Cerebellar nuclear complex (tissue), 1 donor: ENCODE results near the gene LRP4.
"Not testable (repeated sequence)": the region's sequence is repeated elsewhere in the genome, so short reads cannot be mapped to it uniquely, and the experiment has no call there.

Experiments
- DNase-seq, 2 experiments: peaks; one replicate each; lab custom pipeline; 2025; lab: John Stamatoyannopoulos, UW

LRP4 gene, protein sequence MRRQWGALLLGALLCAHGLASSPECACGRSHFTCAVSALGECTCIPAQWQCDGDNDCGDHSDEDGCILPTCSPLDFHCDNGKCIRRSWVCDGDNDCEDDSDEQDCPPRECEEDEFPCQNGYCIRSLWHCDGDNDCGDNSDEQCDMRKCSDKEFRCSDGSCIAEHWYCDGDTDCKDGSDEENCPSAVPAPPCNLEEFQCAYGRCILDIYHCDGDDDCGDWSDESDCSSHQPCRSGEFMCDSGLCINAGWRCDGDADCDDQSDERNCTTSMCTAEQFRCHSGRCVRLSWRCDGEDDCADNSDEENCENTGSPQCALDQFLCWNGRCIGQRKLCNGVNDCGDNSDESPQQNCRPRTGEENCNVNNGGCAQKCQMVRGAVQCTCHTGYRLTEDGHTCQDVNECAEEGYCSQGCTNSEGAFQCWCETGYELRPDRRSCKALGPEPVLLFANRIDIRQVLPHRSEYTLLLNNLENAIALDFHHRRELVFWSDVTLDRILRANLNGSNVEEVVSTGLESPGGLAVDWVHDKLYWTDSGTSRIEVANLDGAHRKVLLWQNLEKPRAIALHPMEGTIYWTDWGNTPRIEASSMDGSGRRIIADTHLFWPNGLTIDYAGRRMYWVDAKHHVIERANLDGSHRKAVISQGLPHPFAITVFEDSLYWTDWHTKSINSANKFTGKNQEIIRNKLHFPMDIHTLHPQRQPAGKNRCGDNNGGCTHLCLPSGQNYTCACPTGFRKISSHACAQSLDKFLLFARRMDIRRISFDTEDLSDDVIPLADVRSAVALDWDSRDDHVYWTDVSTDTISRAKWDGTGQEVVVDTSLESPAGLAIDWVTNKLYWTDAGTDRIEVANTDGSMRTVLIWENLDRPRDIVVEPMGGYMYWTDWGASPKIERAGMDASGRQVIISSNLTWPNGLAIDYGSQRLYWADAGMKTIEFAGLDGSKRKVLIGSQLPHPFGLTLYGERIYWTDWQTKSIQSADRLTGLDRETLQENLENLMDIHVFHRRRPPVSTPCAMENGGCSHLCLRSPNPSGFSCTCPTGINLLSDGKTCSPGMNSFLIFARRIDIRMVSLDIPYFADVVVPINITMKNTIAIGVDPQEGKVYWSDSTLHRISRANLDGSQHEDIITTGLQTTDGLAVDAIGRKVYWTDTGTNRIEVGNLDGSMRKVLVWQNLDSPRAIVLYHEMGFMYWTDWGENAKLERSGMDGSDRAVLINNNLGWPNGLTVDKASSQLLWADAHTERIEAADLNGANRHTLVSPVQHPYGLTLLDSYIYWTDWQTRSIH (N-terminal part only)

DNA sequence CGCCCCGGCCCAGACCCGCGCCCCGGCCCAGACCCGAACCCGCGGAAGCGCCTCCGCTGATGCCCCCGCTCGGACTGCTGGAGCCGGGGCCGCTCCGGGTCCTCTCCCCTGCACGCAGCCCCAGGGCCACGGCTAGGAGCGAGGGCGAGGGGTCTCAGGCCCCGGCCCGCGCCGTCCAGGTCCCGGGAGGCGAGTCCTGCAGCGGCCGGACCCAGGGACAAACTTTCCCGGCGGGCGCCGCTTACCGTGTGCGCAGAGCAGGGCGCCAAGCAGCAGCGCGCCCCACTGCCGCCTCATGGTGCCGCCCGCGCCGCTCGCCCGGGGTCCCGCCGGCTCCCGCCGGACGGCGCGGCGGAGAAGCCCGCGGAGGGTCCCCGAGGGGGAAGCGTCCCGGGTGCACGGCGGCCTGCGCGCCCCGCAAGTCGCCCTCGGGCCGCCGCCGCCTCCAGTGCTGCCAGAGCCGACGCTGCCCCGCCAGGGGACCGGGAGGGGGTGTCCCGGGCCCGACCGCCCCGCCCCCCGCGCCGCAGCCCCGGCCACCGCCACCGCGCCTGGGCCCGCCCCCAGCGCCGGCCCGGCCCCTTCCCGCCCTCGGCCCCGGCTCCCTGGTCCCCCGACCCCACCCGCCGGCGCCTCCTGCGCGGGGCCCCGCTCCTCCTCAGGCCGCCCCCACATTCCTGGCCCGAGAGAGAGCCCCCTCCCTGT, at the start of gene LRP4:
Gene LRP4 (minus strand): TSS at position 468 of the 705 bp plus-strand sequence. CDS start 171 bp downstream, at position 297.
- DNase-seq: no peak

DNA sequence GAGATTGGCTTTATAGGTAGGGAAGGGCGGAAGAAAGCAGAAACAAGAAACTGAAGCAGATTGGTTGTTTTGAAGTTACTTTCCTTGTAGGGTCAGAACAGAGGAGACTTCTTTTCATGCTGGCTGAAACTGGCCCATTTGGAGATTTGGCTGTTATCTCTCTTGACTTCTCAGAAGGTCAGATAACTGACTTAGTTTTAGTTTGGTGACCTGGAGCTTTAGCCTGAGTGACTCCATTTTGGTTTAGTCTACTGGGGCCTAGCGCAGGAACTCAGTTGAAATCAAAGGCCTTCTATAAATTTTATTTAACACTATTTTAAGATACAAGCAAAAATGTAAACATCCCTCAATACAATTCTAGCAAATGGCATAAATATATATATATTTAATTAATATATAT, 49.6 kb upstream of the LRP4 start:
- DNase-seq: no peak

DNA sequence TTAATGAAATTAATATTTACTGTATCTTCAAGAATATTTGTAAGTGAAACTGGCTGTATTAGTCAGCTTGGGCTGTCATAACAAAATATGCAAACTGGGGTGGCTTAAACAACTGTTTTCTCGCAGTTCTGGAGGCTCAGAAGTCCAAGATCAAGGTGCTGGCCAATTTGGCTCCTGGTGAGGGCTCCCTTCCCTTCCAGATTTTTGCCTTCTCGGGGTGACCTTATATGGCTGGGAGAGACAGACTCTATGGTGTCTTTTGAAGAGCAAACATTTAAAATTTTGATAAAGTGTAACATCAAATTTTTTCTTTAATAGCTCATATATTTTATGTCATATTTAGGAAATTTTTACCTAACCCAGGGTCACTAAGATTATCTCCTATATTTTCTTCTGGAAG, 48.4 kb upstream of the LRP4 start:
- DNase-seq: no peak

DNA sequence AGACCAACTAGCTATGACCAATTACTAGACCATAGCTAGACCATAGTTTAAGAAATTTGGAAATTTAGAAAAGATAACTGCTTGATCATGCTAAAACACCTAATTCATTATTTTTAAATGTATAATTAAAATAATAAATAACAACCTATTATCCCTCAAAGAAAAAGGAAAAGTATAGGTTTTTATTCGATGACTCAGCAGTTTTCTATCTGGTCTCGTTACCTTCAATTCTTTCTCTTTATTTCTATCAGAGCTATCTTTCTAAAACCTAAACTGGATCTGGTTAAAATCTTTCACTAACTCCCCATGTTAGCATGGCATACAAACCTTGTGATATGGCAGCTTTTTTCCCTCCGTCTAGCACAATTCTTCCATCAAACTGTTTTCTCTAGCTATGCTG, 45.5 kb upstream of the LRP4 start:
- no peak for DNase-seq

DNA sequence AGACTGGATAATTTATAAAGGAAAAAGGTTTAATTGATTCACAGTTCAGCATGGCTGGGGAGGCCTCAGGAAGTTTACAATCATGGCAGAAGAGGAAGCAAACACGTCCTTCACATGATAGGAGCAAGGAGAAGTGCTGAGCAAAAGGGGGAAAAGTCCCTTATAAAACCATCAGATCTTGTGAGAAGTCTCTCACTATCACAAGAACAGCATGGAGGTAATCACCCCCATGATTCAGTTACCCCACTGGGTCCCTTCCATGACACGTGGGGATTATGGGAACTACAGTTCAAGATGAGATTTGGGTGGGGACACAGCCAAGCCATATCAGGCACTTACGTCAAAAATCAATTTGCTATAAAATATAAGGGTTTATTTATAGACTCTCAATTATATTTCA, 43.5 kb upstream of the LRP4 start:
- not testable (repeated sequence) for DNase-seq

DNA sequence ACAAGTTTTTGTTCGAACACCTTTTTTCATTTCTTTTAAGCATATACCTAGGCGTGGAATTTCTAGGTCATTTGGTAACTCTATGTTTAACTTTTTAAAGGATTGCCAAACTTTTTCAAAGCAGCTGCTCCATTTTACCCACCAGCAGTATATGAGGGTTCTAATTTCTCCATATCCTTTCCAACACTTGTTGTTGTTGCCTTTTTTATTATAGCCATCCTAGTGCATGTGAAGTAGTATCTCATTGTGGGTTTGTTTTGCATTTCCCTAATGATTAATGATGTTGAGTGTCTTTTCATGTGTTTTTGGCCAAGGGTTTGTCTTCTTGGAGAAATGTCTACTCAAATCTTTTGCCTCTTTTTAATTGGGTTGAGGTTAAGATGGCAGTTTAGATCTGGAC, 42.7 kb upstream of the LRP4 start:
- DNase-seq: no peak

DNA sequence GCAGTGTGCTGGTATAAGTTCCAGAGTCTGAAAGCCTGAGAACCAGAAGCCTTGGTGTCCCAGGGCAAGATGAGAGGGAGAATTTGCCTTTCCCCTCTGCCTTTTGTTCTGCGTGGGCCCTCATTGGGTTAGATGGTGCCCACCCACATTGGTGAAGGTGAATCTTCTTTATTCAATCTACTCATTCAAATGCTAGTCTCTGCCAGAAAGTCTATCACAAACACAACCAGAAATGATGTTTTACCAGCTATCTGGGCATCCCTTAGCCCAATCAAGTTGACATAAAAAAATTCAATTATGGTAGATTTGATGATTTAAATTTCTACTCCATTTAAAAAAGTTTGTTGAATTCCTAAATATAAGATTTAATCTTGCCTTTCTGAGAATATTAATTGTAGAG, 40.4 kb upstream of the LRP4 start:
- DNase-seq: no peak

DNA sequence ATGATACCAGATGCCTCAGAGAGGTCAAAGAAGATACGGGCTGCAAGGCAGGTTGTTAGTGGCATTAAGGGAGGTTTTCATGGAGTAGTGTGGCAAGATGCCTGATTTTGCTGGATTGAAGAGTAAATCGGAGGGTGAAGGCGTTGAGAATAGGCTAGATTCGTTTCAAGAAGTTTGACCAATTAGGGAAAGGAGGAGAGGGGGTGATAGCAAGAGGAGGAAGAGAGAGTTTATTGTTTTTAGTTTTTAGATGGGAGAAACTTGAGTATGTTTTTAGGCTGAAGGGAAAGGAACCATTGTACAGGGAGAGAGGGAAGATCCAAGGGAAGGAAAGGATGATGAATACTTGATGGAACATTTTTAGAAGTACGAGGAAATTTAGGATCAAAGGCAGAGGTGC, 34.7 kb upstream of the LRP4 start:
- no peak for DNase-seq

DNA sequence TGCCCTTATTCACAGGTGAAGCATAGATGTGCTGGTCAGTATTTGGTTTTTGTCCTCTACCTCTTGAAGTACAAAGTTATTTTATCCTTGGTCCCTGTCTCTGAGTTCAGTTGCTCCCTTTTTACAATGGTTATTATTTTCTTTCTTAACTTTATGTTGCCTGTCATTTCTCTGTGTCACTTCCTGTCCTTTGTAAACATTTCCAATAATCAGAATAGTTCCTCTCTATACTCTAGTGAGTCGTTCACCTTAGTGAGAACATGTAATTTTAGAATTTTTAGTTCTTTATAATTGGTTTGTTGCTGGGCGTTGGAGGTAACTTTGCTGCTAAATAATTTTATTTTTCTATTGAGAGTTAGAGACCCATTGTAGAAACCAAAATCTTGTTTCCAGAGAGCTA, 34.2 kb upstream of the LRP4 start:
- no peak for DNase-seq

DNA sequence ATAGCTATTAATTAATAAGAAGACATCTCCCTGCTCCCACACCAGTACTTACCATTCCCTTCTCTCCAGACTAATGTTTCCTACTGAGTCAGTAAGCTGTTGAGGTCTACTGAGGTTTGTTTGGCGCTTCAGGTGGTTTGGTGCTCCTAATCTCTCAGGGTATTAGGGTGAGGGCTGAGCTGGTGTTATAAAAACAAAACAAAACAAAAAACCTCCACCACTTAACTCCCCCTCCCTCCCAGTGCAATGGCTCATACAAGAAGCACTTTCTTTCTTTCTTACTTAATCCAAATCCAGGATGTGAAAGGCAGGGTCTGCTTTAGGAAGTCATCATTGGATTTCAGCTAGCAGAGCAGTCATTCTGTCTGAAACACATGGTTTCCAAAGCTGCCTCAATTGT, 33.5 kb upstream of the LRP4 start:
- no peak for DNase-seq

DNA sequence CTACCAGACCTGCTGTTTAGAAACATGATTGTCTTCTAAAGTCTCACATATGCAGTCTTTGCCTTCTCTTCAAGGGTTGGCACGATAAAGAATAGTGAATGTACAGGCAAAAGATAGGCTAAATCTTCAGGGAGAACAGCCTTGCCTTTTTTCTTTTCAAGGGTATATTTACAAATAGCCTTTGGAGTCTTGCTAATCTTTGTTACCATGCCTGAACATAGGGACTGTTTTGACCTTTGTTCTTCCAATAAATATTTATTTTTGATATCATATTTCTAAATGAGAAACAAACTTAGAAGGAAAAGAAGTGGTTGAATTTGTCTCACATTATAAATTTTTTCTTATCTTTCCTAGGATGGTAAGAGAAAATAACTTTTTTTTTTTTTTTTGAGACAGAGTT, 30.9 kb upstream of the LRP4 start:
- no peak for DNase-seq

DNA sequence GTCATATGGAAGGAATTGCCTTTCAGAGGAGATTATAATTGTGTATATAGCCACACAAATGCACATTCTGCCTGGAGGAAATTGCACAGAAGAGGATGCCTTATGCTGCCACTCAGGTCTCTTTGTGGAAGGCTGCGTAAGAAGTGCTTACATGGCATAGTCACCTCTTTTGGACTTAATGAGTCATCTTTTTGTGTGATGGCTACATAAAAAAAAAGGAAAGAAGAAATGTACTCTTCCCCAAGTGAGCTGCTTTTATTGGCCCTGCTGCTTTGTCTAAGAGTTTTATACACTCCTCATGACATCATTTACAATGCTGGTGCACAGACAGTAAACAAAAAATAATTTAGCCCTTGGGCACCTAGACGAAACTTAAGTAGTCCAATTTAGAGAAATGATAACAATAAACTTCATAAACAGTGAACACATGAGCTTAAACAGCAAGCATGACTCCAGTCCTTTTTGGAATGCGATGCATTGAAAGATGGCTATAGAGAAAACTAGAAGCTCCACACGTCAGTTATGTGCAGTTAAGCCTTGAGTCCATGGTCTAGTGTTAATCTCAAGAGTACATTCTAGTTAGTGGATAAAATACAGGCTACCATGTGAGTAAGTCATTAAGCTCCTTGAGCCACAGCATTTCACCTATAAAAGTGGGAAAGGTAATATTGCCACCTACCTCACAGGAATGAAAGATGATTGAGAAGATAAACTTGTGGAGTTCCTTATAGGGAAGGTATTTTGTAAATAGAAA, 30.2 kb upstream of the LRP4 start:
- no peak for DNase-seq

DNA sequence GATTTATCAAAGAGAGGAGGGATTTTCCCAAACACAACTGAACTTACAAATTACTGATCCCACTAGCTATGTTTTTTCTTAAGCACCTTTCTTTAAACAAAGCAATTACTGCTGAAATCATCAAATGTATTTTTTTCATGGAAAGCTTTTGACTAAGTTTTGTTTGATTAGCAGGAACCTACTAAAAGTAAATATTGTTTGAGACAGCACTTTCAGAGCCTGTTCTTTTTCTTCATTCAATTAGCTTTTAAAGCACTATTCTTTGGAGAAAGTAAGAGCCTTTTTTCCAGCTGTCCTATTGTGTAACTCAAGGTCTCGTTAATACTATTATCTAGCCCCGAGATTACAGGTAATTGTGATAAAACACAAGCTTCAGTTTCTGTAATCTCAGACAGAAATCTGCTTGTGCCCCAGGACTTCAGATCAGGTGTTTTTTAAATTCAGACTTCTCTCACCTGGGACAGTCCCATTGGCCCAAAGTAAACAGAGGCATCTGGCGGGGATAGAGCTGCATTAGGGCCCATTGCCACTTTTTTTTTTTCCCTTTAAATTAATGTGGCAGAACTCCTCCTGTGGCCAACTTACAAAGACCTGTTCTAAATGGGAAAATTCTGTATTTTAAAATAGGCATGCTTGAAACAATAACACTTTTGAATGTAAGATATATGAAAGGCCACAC, 29.2 kb upstream of the LRP4 start:
- no peak for DNase-seq

DNA sequence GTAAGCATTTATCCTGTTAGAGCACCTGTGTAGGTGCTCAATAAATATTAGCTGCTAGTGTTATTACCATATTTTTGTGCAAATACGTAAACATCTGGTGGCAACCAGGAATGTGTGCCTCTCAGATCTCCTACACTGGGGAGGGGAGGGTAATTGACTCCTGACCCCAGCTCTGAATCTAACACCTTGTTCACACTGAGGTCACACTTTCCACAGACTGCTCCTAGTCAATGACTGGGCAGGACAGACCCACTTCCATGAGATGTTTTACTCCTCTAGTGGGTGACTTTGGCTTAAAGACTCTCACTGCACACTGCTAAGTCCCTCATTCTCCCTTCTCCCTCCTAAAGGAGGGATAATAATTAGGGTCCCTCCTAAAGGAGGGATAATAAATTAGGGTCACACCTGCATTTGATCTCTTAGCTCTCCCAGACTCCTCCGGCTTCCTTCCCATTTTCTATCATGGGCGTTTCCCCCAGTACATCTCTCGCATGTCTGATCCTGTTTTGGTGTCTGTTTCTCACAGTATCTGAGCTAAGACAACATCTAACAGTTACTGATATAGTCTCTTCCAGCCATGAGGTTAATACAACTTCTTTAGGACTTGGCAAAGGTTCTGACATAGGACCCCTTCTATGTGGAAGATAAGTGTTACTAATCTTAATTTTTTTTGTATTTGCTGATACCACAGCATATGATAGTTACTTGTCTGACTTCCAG, 26.2 kb upstream of the LRP4 start:
- DNase-seq: no peak

DNA sequence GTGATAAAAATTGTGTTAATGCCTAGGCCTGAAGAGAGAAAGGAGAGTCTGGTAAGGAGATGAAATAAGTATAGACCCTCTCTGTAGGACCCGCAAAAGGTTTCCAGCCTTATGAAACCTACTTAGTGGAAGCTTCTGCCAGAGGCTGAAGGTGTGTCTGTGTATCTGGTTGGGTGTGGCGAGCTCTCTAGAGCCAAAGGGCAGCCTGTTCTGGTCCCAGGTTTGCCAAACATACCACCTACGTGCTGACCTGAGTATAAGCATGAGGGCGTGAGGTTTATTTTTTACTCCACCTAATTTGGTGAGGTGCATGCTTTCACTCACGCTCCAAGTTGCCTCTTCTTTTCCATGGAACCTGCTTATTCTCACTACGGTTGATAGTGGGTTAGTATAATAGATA, 23.8 kb upstream of the LRP4 start:
- no peak for DNase-seq

DNA sequence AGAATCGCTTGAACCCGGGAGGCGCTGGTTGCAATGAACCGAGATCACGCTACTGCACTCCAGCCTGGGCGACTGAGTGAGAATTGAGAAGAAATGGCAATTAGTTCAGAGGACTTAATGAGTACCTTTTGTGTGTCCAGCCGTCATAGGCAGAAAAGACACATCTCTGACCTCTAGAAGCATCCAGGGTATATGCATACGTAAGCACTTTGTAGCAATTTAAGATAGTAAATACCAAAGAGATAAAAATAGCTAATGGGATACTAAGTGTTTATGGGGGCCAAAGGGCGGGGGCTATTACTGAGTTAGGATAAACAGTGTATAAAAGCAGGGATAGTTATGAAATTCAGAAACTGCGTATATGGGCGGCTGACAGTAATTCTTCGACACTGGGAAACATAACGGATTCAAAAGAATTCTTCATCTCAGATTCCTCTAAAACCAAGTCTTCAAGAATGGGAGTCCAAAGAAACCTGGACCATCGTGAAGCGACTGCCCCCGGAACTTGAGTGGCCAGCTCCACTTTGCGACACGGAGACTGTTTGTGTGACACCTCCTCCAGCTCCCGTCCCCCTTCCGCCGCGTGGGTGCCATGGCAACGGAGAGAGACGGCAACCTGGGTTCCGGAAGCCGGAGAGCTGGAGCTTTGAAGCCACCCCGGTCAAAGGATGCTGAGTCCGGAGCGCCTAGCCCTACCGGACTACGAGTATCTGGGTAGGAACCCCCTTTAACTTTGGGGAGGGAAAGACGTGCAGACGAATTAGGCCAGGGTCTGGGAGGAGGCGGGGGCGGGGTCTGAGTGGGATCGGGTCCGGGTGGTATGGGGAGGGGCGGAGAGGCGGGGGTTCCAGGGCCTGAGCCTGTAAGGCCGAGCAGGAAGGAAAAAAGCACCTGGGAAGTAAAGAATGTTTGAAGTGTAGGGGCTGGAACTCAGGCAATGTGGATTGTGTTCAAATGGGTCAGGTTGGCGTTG, 18.1 kb upstream of the LRP4 start, which contains the start of gene CSTPP1:
Gene CSTPP1 (plus strand): TSS at position 624 of the 973 bp plus-strand sequence. CDS start 45 bp downstream, at position 669.
- peak in 1 of 2 experiments; percentile 72 for DNase-seq

DNA sequence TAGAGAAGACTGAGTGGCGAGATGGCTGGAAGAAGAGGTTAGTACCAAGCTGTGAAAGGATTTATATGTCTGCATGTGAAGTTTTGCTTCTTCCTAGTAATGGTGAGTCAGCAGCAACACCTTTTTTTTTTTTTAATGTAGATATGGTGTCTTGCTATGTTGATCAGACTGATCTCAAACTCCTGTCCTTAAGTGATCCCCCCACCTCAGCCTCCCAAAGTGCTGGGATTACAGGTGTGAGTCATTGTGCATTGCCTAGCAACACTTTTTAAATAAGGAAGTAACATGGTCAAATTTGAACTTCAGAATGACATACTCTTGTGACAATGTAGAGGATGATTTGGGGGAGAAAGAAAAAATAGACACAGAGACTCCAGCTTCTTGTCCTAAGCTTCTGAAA, 11.7 kb upstream of the LRP4 start:
- no peak for DNase-seq

DNA sequence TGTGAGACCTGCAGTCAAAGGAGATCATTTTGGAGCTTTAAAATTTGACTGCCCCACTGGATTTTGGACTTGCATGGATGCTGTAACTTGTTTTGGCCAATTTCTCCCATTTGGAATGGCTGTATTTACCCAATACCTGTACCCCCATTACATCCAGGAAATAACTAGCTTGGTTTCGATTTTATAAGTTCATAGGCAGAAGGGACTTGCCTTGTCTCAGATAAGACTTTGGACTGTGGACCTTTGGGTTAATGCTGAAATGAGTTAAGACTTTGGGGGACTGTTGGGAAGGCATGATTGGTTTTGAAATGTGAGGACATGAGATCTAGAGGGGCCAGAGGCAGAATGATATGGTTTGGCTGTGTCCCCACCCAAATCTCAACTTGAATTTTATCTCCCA, 10.4 kb upstream of the LRP4 start:
- not testable (repeated sequence) for DNase-seq
